T-helper 2 cell treated with Interferon-gamma antibody and Interleukin-4, amounts not matched to agents 100 ng/mL and 5 ng/mL, for 36 hours (primary cell): ENCODE measurements around the gene ITSN2. TPM values are rescaled to one million over a fixed set of nuclear protein-coding genes. Genes with fewer than 3 reads are reported as not detected.

Experiments
- intact Hi-C: fragments of 100-400 bp; cut with micrococcal nuclease; formaldehyde crosslinking; loops from one replicate; pipeline ENCODE4 v1.15.1; 2023
- total RNA-seq: library from RNA; stranded (reverse); gene quantifications from 2 replicates; pipeline ENCODE4 v1.2.3, GENCODE V29; 2022

ITSN2 gene
- total RNA-seq, 1 donor from 2014 or later, result 64.2 TPM

- intact Hi-C loops, result no loop called here
Measured at GRCh38 chr2:24337890-24338289, 22.4 kb downstream of the ITSN2 start.

GRCh38 chr2:24336811-24337210, 23.5 kb downstream of the ITSN2 start:
- intact Hi-C loops, result no loop called here

GRCh38 chr2:24334245-24334633, 26.1 kb downstream of the ITSN2 start:
- intact Hi-C loops, result no loop called here

- intact Hi-C loops, result no loop called here
Measured at GRCh38 chr2:24332791-24333540, 27.4 kb downstream of the ITSN2 start.

GRCh38 chr2:24330161-24330560, 30.2 kb downstream of the ITSN2 start:
- intact Hi-C loops, result no loop called here

- intact Hi-C loops, result no loop called here
Measured at GRCh38 chr2:24329700-24330099, 30.6 kb downstream of the ITSN2 start.

- intact Hi-C loops, result no loop called here
Measured at GRCh38 chr2:24328010-24328409, 32.3 kb downstream of the ITSN2 start.

- intact Hi-C loops, result no loop called here
Measured at GRCh38 chr2:24317491-24317920, 42.8 kb downstream of the ITSN2 start.

- intact Hi-C loops, result no loop called here
Measured at GRCh38 chr2:24315669-24316068, 44.7 kb downstream of the ITSN2 start.

- intact Hi-C loops, result no loop called here
Measured at GRCh38 chr2:24313744-24314632, 46.3 kb downstream of the ITSN2 start.

GRCh38 chr2:24307961-24308360, 52.4 kb downstream of the ITSN2 start:
- intact Hi-C loops, result no loop called here

- intact Hi-C loops, result no loop called here
Measured at GRCh38 chr2:24304631-24305030, 55.7 kb downstream of the ITSN2 start.

GRCh38 chr2:24304098-24304497, 56.2 kb downstream of the ITSN2 start:
- intact Hi-C loops, result no loop called here

- intact Hi-C loops, result no loop called here
Measured at GRCh38 chr2:24301599-24301998, 58.7 kb downstream of the ITSN2 start.

GRCh38 chr2:24297663-24298062, 62.7 kb downstream of the ITSN2 start:
- intact Hi-C loops, result no loop called here

- intact Hi-C loops, result no loop called here
Measured at GRCh38 chr2:24287171-24287570, 73.2 kb downstream of the ITSN2 start.

- intact Hi-C loops, result no loop called here
Measured at GRCh38 chr2:24285484-24286152, 74.7 kb downstream of the ITSN2 start.

GRCh38 chr2:24280645-24281044, 79.7 kb downstream of the ITSN2 start:
- intact Hi-C loops, result no loop called here

GRCh38 chr2:24280161-24280560, 80.2 kb downstream of the ITSN2 start:
- intact Hi-C loops, result no loop called here

- intact Hi-C loops, result no loop called here
Measured at GRCh38 chr2:24276349-24276899, 83.9 kb downstream of the ITSN2 start.

GRCh38 chr2:24274809-24275208, 85.5 kb downstream of the ITSN2 start:
- intact Hi-C loops, result no loop called here

GRCh38 chr2:24273598-24273997, 86.7 kb downstream of the ITSN2 start:
- intact Hi-C loops, result no loop called here
